A549 (cell line): ENCODE results near the gene LYL1. TPM values are rescaled to one million over a fixed set of nuclear protein-coding genes. Genes with fewer than 3 reads are reported as not detected.

Experiments used
- ATAC-seq, 2 experiments: fragments of 200-7000 bp in 1 of 2; fragments of >200 bp in 1 of 2; cut with Nextera tagmentation in 1 of 2; cut with Tn5 transposase in 1 of 2; 3 replicates each; pipeline versions ENCODE4 v1.8.0 to v1.9.1; 2018 to 2020; ENCODE audit warnings: mild to moderate bottlenecking in 1 of 2, moderate library complexity in 1 of 2
- CTCF ChIA-PET: fragments of 300-600 bp; sonication (Branson Sonifier 250); formaldehyde crosslinking; extraction: SDS; loops from one replicate; lab custom pipeline; 2021; ENCODE audit warnings: antibody characterized with exemption, inconsistent platforms; lab: Yijun Ruan, JAX
- POLR2A ChIA-PET: fragments of 350-600 bp; formaldehyde crosslinking; extraction: SDS; loops from one replicate; lab custom pipeline; 2021; ENCODE audit warnings: antibody characterized with exemption, inconsistent platforms; lab: Yijun Ruan, JAX
- DNase-seq, 2 experiments: peaks; one replicate each; pipeline versions ENCODE4 v3.0.0 to v3.0.0-alpha.2; 2011 to 2016; ENCODE audit warnings: low read depth in 1 of 2, low spot score in 1 of 2
- FAIRE-seq: peaks from 2 replicates; lab custom pipeline; 2011; peaks lifted over from hg19 to GRCh38; lab: Jason Lieb, UNC
- H3K27ac ChIP-seq, 2 experiments: fragments of >200 bp; sonication (Bioruptor Twin); formaldehyde crosslinking; 3 replicates each; pipeline ENCODE4 v1.5.1; 2016 to 2017
- H3K4me1 ChIP-seq: fragments of >200 bp; sonication (Bioruptor Twin); formaldehyde crosslinking; 3 replicates; pipeline ENCODE4 v1.6.1; 2016
- H3K4me2 ChIP-seq: fragments of >200 bp; sonication (Bioruptor Twin); formaldehyde crosslinking; 3 replicates; pipeline ENCODE4 v1.6.1; 2016
- H3K4me3 ChIP-seq: fragments of >200 bp; sonication (Bioruptor Twin); formaldehyde crosslinking; 3 replicates; pipeline ENCODE4 v1.5.1; 2016
- H3K9me3 ChIP-seq: fragments of >200 bp; sonication (Bioruptor Twin); formaldehyde crosslinking; 3 replicates; pipeline ENCODE4 v1.6.1; 2016
- BCL3 ChIP-seq: fragments of >200 bp; sonication (Bioruptor Twin); formaldehyde crosslinking; IDR thresholded peaks from 3 replicates; pipeline ENCODE4 v1.6.1; 2016
- BHLHE40 ChIP-seq: IDR thresholded peaks from 2 replicates; pipeline ENCODE4 v1.6.1; 2012; ENCODE audit warnings: low read depth, low read length, inconsistent platforms
- CBX8 ChIP-seq: fragments of 200-600 bp; sonication (generic); IDR thresholded peaks from 2 replicates; pipeline ENCODE4 v1.6.1; 2016
- CEBPB ChIP-seq, 2 experiments: fragments of >200 bp in 1 of 2; sonication (Bioruptor Twin) in 1 of 2; formaldehyde crosslinking in 1 of 2; IDR thresholded peaks; 2 replicates each; pipeline ENCODE4 v1.6.1; 2012 to 2016
- CHD4 ChIP-seq: fragments of 200-600 bp; sonication (generic); IDR thresholded peaks from 2 replicates; pipeline ENCODE4 v1.6.1; 2016; ENCODE audit warnings: antibody characterized with exemption, mild to moderate bottlenecking, borderline replicate concordance
- EHMT2 ChIP-seq: fragments of 200-600 bp; sonication (generic); IDR thresholded peaks from 2 replicates; pipeline ENCODE4 v1.6.1; 2016; ENCODE audit warnings: antibody characterized with exemption, low read depth, mild to moderate bottlenecking, moderate library complexity
- ESRRA ChIP-seq: fragments of 150-350 bp; IDR thresholded peaks from 2 replicates; pipeline ENCODE4 v1.6.1; 2014; ENCODE audit warnings: mild to moderate bottlenecking, low read length, borderline replicate concordance
- FOSL2 ChIP-seq, 2 experiments: fragments of 450-650 bp in 1 of 2; fragments of >200 bp in 1 of 2; sonication (Bioruptor Twin) in 1 of 2; formaldehyde crosslinking; IDR thresholded peaks; 2 replicates each; pipeline versions ENCODE4 v1.5.0 to v1.6.1; 2016 to 2020; ENCODE audit warnings: mild to moderate bottlenecking in 1 of 2, moderate library complexity in 1 of 2
- FOXS1 ChIP-seq: fragments of 250-450 bp; sonication (Bioruptor Pico); IDR thresholded peaks from 2 replicates; pipeline ENCODE4 v1.5.0; 2020; ENCODE audit warnings: mild to moderate bottlenecking, moderate library complexity
- GATA3 ChIP-seq: IDR thresholded peaks from 2 replicates; pipeline ENCODE4 v1.6.1; 2012; ENCODE audit warnings: borderline replicate concordance
- HDAC2 ChIP-seq: fragments of 200-600 bp; sonication (generic); IDR thresholded peaks from 2 replicates; pipeline ENCODE4 v1.6.1; 2016
- HOXB13 ChIP-seq: fragments of 250-450 bp; sonication (Bioruptor Pico); IDR thresholded peaks from 2 replicates; pipeline ENCODE4 v1.5.0; 2020; ENCODE audit warnings: low read depth, mild to moderate bottlenecking, moderate library complexity
- HOXB5 ChIP-seq: fragments of 250-450 bp; sonication (Bioruptor Pico); IDR thresholded peaks from 2 replicates; pipeline ENCODE4 v1.5.0; 2020; ENCODE audit warnings: mild to moderate bottlenecking, moderate library complexity
- JUN ChIP-seq, 2 experiments: fragments of >200 bp; sonication (Bioruptor Twin); formaldehyde crosslinking; IDR thresholded peaks; 2 replicates in 1 of 2; 3 replicates in 1 of 2; pipeline ENCODE4 v1.6.1; 2016 to 2017
- MAX ChIP-seq: IDR thresholded peaks from 2 replicates; pipeline ENCODE4 v1.6.1; 2012
- NR3C1 ChIP-seq: fragments of >200 bp; sonication (Bioruptor Twin); formaldehyde crosslinking; IDR thresholded peaks from 3 replicates; pipeline ENCODE4 v1.6.1; 2017
- PHF8 ChIP-seq: fragments of 200-600 bp; sonication (generic); IDR thresholded peaks from 2 replicates; pipeline ENCODE4 v1.6.1; 2016; ENCODE audit warnings: low read depth, mild to moderate bottlenecking, antibody characterized with exemption, moderate library complexity, borderline replicate concordance
- RNF2 ChIP-seq: fragments of 200-600 bp; sonication (generic); IDR thresholded peaks from 2 replicates; pipeline ENCODE4 v1.6.1; 2016; ENCODE audit warnings: low read depth, mild to moderate bottlenecking, antibody characterized with exemption, moderate library complexity, borderline replicate concordance
- TFCP2L1 ChIP-seq: fragments of 250-450 bp; sonication (Bioruptor Pico); IDR thresholded peaks from 2 replicates; pipeline ENCODE4 v1.5.0; 2021; ENCODE audit warnings: mild to moderate bottlenecking
- TP53 ChIP-seq: fragments of 250-450 bp; sonication (Bioruptor Pico); IDR thresholded peaks from 2 replicates; pipeline ENCODE4 v1.5.0; 2021; ENCODE audit warnings: mild to moderate bottlenecking, moderate library complexity
- ZC3H11A ChIP-seq: fragments of 450-650 bp; IDR thresholded peaks from 2 replicates; pipeline ENCODE4 v1.6.1; 2014; ENCODE audit warnings: antibody characterized with exemption, mild to moderate bottlenecking
- ZSCAN20 ChIP-seq: fragments of 250-450 bp; sonication (Bioruptor Pico); IDR thresholded peaks from 2 replicates; pipeline ENCODE4 v1.8.0; 2022; ENCODE audit warnings: mild to moderate bottlenecking, moderate library complexity
- WGBS: methylation state at CpG from one replicate; pipeline ENCODE4 v1.1.6; 2017; ENCODE audit errors: missing lambda C conversion rate; 5-methylcytosine and 5-hydroxymethylcytosine counted together
- polyA plus RNA-seq, 4 experiments: library from polyadenylated mRNA; depleted of rRNA in 3 of 4; stranded (reverse); fragments of >200 nt; fragmentation: RNase III in 1 of 4; extraction: RNeasy Plus Mini Kit Qiagen cat#74134 plus additional on column Dnase treatment in 1 of 4; gene quantifications; 2 replicates in 3 of 4; 3 replicates in 1 of 4; pipeline ENCODE4 v1.2.3, GENCODE V29; 2011 to 2017

The LYL1 gene
- polyA plus RNA-seq, 2 of the 4 experiments (the other 2 are of a cell fraction): 0.26 to 0.39 TPM

GRCh38 chr19:13146763-13147563 lies 44.3 kb upstream of the LYL1 start:
- ChIA-PET CTCF (interaction anchor here (1.0 kb wide), 1 partner anchor 12 kb away, joined by 4 read pairs; no protein-coding TSS in a partner anchor), POLR2A (no interaction called here)
- H3K27ac ChIP-seq: peak overlapping the region in 1 of 2 experiments; percentile 35; a peak in 1 of 6 replicates
- H3K9me3 ChIP-seq: no peaks in the 10 kb centered on the region
- 72% methylated on average over 16 of the region's 16 CpGs for WGBS
- no peak overlapping the region for H3K4me2 ChIP-seq
- FAIRE-seq (no peak), DNase-seq (peak in 1 of 2 experiments; percentile 35), ATAC-seq (no peak)
- no peak overlapping the region for H3K4me3 ChIP-seq
- H3K4me1 ChIP-seq: peaks cover 18% of the 10 kb centered on the region; the same call in 2 of the 3 replicates
- TF ChIP-seq CEBPB (IDR thresholded peaks at IDR 0.05) (peak in 1 of 2 experiments; percentile 41; a peak in 1 of 4 replicates), BHLHE40 (no peak)

GRCh38 chr19:13139633-13140311 lies 37.1 kb upstream of the LYL1 start:
- WGBS: 36% methylated on average over 3 of the region's 11 CpGs
- FAIRE-seq: no peak
- ChIA-PET CTCF (interaction anchor here (1.6 kb wide), 1 partner anchor 162 kb away, joined by 5 read pairs; no protein-coding TSS in a partner anchor), POLR2A (no interaction called here)
- Histone ChIP-seq H3K27ac (peak overlapping the region in 1 of 2 experiments; percentile 75; a peak in 3 of 6 replicates), H3K4me2 (no peak overlapping the region), H3K4me3 (no peak overlapping the region), H3K4me1 (peaks cover 23% of the 10 kb centered on the region), H3K9me3 (no peaks in the 10 kb centered on the region)
- no peak for TF ChIP-seq FOSL2 (IDR thresholded peaks at IDR 0.05)
- no peak for TF ChIP-seq FOSL2 (CRISPR knock-in tag; IDR thresholded peaks at IDR 0.05)
- no peak for TF ChIP-seq HDAC2
- no peak for TF ChIP-seq PHF8
- no peak for TF ChIP-seq GATA3
- no peak for TF ChIP-seq RNF2
- TF ChIP-seq JUN (IDR thresholded peaks at IDR 0.05): no peak
- TF ChIP-seq CHD4: no peak
- TF ChIP-seq ESRRA: no peak
- no peak for TF ChIP-seq HOXB5
- TF ChIP-seq NR3C1: no peak
- no peak for TF ChIP-seq HOXB13 (CRISPR knock-in tag)
- peak; percentile 23 to 31; a peak in 1 of 6 replicates for ATAC-seq
- no peak for DNase-seq

- Histone ChIP-seq H3K4me1 (peaks cover 25% of the 10 kb centered on the region), H3K27ac (no peak overlapping the region; a peak in 1 of 6 replicates), H3K4me3 (no peak overlapping the region), H3K4me2 (no peak overlapping the region), H3K9me3 (no peaks in the 10 kb centered on the region)
- ATAC-seq: no peak
- no peak for FAIRE-seq
- TF ChIP-seq CBX8: no peak
- POLR2A ChIA-PET: no interaction called here
- 77% methylated on average over 7 of the region's 10 CpGs for WGBS
- CTCF ChIA-PET: interaction anchor here (0.6 to 1.6 kb wide), 2 partner anchors 13 to 161 kb away, joined by 4 to 5 read pairs; no protein-coding TSS in a partner anchor
- no peak for DNase-seq
Measured at GRCh38 chr19:13138916-13139198, 36.2 kb upstream of the LYL1 start.

GRCh38 chr19:13138171-13138915 lies 35.7 kb upstream of the LYL1 start:
- Histone ChIP-seq H3K4me2 (no peak overlapping the region), H3K4me3 (no peak overlapping the region), H3K27ac (no peak overlapping the region), H3K9me3 (no peaks in the 10 kb centered on the region), H3K4me1 (peaks cover 22% of the 10 kb centered on the region)
- DNase-seq: no peak
- ATAC-seq: no peak
- ChIA-PET POLR2A (no interaction called here), CTCF (interaction anchor here (0.6 to 1.6 kb wide), 2 partner anchors 13 to 161 kb away, joined by 4 to 5 read pairs; no protein-coding TSS in a partner anchor)
- WGBS: 85% methylated on average over 31 of the region's 40 CpGs
- no peak for FAIRE-seq
- TF ChIP-seq FOXS1 (no peak), BCL3 (no peak), CBX8 (no peak), EHMT2 (no peak), MAX (no peak), CHD4 (no peak), HOXB5 (no peak), TFCP2L1 (CRISPR knock-in tag) (no peak), HOXB13 (CRISPR knock-in tag) (no peak), ZC3H11A (no peak), TP53 (CRISPR knock-in tag) (no peak), ZSCAN20 (CRISPR knock-in tag) (no peak), GATA3 (no peak), PHF8 (no peak)
